ENCODE data around the gene CPSF3.
"Not testable (repeated sequence)": the region's sequence is repeated elsewhere in the genome, so short reads cannot be mapped to it uniquely, and the experiment has no call there.

CPSF3 gene

GRCh38 chr2:9390151-9390850, 33.2 kb upstream of the CPSF3 start:
- TF ChIP-seq CTCF (IDR thresholded peaks at IDR 0.05; ENCODE audit: extremely low read depth, missing control alignments), result no peak
- DNase-seq (ENCODE audit: low spot score), result no peak

GRCh38 chr2:9390991-9391390, 32.5 kb upstream of the CPSF3 start:
- DNase-seq (ENCODE audit: low spot score), result no peak
- TF ChIP-seq CTCF (IDR thresholded peaks at IDR 0.05; ENCODE audit: extremely low read depth, missing control alignments), result no peak

- no peak for DNase-seq (ENCODE audit: low spot score)
- no peak for TF ChIP-seq CTCF (IDR thresholded peaks at IDR 0.05; ENCODE audit: extremely low read depth, missing control alignments)
Observed at GRCh38 chr2:9391961-9392720, 31.3 kb upstream of the CPSF3 start.

GRCh38 chr2:9392898-9393765, 30.3 kb upstream of the CPSF3 start:
- no peak for TF ChIP-seq CTCF (IDR thresholded peaks at IDR 0.05; ENCODE audit: extremely low read depth, missing control alignments)
- DNase-seq (ENCODE audit: low spot score), result no peak

GRCh38 chr2:9394816-9395215, 28.6 kb upstream of the CPSF3 start:
- no peak for DNase-seq (ENCODE audit: low spot score)
- no peak for TF ChIP-seq CTCF (IDR thresholded peaks at IDR 0.05; ENCODE audit: extremely low read depth, missing control alignments)

- TF ChIP-seq CTCF (IDR thresholded peaks at IDR 0.05; ENCODE audit: extremely low read depth, missing control alignments), result no peak
- no peak for DNase-seq (ENCODE audit: low spot score)
Observed at GRCh38 chr2:9397201-9397600, 26.3 kb upstream of the CPSF3 start.

- DNase-seq (ENCODE audit: low spot score), result not testable (repeated sequence)
Observed at GRCh38 chr2:9398251-9398650, 25.2 kb upstream of the CPSF3 start.

Measured in GM20000 (cell line).